Activated CD8-positive, alpha-beta memory T cell treated with anti-CD3 and anti-CD28 coated beads, Interleukin-2, amount 50 U/mL, for 24 hours (primary cell): Measurements from ENCODE around the gene PTPRN2.

Source experiments
- DNase-seq: peaks from one replicate; pipeline ENCODE4 v3.0.0-alpha.2; 2020; ENCODE audit errors: extremely low read depth

Gene PTPRN2

DNA sequence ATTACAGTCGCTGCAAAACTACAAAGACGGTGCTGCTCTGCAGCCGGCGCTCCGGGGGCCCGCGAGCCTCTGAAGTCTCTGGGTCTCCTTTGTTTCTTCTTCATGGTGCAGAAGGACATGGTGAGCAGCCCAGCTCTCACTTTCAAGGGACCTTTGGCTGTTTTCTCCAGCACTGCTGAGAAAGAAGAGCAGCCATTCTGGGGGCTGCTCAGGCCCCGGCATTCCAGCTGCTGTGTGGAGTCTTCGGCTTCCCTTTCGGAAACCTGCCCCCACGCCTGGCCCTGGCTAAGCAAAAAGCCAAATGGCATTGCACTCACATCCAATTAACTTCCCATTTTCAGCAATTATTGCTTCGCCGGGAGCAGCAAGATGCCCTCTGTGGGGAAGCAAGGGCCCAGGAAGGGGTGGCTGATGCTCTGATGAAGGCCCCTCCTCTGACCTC lies 555.7 kb downstream of the PTPRN2 start:
- no peak for DNase-seq

DNA sequence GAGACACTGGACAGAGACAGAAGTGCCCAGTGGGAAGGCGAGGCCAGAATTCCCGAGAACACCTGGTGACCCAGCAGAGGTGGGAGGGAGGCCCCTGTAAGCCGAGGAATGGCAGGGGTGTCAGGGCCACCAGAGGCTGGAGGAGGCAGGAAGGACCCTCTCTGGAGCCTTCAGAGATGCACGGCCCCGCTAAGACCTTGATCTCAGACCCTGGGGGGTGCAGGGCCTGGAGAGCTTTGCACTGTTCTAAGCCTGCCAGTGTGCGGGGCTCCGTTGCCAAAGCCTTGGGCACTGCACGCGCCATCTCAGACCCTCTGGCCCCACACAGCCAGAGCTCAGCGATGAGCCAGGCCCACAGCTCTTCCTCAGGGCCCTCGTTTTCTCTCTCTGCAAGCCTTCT lies 557.1 kb downstream of the PTPRN2 start:
- no peak for DNase-seq

DNA sequence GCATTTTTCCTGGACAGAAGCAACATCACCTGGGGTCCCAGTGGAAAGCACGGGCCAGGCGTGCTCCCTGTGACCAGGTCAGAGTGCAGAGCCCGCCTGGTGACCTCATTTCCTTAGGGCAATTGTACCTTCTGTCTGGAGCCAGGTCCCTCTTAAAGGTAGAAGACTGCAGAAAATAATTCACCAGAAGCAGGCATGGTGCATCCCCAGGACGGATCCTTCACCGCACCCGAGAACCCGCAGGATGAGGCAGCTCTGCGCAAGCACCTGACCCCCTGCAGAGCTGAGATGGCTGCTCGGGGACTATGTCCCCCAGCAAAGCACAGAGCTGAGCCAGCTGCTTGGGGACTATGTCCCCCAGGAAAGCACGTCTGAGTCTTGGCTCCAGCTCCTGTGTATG lies 557.6 kb downstream of the PTPRN2 start:
- no peak for DNase-seq

DNA sequence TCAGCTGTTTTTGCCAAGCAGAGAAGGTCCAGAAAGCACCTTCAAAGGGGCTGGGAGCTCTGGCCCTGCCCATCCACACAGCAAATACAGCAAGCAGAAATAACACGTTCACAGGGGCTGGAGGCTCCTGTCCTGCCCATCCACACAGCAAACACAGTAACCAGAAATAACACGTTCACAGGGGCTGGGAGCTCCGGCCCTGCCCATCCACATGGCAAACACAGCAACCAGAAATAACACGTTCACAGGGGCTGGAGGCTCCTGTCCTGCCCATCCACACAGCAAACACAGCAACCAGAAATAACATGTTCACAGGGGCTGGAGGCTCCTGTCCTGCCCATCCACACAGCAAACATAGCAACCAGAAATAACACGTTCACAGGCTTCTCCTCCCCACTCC lies 558.1 kb downstream of the PTPRN2 start:
- DNase-seq, result no peak

DNA sequence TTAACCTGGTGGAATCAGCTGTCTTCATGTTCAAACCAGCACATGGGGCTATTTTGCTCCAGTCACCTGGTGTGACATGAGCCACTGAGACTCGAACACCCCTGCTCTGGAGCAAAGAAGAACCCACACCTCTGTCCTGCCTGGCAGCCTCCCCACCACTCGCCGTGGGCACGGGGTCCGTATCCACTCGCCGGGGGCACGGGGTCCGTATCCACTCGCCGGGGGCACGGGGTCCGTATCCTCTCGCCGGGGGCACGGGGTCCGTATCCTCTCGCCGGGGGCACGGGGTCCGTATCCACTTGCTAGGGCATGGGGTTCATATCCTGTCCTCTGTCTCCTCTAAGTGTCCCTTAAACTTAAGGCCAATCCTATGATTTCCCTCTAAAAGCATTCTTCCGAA lies 558.7 kb downstream of the PTPRN2 start:
- no peak for DNase-seq

DNA sequence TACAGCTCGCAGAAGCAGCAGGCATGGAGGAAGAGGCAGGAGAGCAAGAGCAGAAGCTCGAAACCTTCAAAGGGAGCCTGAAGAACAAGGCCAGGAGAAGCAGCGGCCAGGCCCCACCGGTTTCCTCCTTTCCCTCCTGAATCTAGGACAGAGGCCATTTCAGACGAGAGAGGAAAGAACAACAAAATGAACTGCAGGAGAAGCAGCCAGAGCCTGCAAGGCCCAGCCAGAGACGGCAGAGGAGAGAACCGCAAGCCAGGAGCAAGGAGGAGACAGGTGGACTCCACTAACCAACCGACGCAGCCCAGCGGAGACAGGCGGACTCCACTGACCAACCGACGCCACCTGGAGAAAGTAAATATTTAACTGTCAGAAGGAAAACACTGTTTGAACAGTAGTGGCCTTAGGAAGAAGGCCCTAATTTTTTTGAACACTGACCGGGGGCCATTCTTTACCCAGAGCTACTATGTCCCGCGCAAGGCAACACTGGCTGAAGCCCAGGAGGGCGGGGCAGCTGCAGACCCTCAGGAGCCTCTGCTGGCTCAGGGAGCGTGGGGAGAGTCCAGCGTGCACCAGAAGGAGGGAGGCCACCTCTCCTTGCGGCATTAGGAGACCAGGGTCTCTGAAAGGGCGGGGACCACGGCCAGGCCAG lies 559.2 kb downstream of the PTPRN2 start:
- no peak for DNase-seq

DNA sequence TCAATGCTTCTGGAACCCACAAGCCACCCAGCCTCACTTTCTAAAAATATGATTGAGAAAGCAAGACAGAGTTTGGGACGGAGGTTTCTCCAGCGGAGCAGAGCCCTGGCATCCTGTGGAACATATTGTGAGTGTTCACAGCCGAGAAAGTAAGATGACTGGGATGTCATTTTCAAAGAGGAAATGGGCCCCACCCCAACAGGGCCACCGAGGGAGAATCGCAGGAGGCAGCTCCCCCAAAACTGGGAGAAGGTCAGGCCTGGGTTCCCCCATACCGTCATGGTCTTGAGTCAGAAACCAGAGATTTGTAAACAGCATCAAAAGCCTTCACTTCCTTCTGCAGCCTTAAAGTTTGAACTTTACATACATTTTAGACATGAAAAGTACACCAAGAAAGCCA lies 560.0 kb downstream of the PTPRN2 start:
- no peak for DNase-seq

DNA sequence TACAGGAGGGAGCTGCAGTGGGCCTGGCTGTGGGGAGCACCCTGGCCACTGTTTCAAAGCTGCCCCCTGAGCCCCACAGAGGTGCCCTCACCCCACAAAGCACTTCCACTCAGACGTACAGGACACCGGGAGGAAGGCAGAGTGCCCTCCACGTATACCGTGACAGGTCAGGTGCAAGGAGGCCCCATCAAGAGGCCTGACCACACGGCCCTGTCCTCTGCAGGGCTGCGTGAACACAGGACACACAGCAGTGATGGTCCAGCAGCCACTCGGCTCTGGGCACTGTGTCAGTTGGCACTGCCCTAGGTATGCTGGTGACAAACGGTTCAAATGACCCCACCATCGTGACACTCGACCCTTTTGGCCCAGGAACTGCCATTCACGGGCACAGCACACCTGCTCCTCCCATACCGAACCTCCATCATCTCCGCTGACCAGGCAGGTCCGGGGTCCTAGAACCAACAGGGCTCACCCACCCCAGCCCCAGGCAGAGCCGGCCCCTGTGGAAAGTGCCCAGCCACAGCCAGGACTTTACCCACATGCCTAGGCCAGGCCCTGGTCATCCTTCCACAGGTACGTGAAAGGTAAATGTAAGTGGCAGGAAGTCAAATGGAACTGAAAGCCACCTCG lies 560.9 kb downstream of the PTPRN2 start:
- no peak for DNase-seq

DNA sequence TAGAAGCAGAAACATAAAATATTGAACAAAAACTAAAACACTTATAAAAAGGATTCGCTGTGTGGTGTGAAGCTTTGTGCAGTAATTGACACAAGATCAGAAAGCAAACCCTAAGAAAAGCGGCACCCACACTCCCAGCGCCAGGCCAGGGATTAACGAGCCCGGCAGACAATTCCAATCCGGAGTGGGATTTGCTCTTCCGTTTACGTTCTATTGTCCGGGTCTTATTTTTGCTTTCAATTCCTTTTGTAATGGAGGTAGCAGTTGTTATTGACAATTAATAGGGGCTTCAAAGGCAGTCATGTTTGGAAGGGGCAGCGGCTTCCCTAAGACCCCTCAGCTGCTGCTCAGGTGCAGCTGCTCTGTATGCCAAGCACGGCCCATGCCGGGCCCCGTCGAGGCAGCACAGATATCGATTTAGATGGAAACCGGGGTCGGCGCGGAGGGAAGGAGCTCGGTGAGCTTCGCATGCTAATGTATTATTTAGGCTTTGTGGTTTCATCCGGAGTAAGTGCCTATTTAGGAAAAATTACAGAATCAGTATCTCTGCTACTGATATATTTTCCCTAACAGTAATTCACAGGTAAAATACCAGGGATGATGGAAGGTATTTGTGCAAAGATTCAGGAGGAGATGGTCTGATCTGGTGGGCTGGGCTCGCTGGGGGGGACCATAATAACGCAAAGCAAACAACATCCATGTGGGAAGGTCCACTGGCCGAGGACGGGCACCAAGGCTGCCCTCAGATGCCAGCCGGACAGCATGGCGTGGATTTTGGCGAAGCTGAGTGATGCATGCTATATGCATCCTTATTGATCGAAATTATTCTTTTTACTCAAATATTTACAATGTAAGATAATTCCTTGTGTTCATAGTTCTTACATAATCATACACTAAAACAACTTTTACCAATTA lies 561.7 kb downstream of the PTPRN2 start:
- DNase-seq, result no peak

DNA sequence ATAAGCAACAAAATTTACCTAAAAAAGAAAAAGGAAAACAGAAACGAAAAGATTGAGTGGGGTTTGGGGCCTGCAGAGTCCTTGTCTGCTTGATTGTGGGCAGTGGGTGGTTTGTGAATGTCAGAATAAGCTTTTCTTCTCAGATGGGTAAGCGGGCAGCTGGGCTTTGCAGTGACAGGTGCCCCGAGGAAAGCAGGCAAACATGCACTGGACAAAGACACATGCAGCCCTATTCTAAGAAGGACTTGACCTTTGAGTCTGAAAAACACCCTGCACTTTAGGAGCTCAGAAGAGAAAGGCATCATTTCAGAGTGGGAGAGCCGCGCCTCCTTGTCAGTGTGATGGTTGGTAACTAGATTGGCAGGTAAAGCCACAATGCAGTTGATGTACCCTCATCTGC lies 562.7 kb downstream of the PTPRN2 start:
- no peak for DNase-seq

DNA sequence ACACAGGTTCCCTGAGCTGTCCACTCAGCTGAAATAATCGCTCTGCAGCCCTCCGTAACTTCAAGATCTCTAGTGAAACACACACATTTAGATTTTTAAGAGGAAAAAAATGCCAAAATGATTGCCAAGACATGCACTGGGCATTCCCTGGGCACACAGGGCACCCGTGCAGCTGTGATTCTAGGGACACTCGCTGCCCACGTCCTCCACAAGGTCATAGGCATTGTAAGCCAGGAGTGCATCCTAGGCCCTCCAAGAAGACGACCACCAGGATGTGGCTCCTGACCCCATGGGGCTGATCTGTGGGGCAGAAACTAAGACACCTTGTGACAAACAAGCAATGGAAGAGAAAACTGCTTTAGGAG lies 563.3 kb downstream of the PTPRN2 start:
- DNase-seq, result no peak

DNA sequence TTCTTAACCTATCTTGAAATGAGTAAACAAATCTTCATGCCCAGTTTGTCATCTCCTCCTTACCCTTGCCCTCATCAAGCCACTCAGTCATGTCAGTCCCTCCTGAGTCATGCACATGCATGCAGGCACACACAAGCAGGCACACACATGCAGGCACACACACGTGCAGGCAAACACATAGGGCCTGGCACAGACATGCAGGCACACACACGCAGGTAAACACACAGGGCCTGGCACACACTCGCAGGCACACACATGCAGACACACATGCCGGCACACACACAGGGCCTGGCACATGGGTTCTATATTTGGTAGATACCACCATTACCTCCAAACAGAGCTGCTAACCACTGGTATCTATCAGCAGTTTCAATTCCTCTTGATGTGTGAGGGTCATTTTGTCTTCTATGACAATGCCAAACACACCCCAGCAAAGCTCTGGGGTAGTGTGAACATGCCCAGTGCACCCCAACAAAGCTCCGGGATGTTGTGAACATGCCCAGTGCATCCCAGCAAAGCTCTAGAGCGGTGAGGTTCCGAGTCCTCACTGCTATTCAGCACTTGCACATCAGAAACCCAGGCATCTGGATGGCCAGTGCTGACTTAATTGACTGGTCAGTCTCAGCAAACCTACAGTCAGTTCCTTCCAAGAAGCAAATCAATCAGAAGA lies 563.8 kb downstream of the PTPRN2 start:
- no peak for DNase-seq

DNA sequence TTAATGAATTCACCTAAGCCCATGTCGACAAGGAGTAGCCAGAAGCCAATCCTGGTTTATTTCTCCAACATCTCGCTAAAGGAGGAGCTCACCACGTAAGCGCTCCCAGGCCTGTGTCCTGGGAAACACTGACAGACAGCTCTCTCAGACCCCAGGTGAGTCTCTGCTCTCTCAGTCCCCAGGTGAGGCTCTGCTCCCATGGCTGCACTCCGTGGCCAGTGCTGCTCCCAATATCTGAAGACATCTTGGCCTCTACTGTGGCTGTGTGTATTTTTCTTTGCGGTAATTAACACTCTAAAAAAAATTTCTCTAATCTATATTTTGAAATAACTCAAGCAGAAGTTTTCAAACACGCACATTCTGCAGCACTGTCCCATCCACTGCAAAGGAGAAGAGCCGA lies 564.5 kb downstream of the PTPRN2 start:
- DNase-seq, result no peak

DNA sequence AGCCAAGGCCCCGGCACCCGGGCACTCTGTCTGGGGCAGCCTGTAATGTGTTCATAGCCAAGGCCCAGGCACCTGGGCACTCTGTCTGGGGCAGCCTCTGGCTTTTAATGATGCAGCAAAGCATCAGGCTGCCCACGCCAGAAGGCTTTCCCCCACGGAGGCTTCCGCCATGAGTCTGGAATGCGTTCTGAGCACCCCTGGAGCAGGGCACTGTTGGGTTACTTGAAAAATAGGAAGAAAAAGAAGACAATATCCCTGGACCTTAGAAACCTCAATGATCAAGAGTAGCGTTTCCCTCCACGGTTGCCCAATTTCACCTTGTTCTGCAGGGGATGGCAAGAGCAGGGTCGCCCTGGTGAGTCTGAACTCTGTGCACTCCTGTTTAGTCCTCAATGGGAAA lies 565.0 kb downstream of the PTPRN2 start:
- no peak for DNase-seq

DNA sequence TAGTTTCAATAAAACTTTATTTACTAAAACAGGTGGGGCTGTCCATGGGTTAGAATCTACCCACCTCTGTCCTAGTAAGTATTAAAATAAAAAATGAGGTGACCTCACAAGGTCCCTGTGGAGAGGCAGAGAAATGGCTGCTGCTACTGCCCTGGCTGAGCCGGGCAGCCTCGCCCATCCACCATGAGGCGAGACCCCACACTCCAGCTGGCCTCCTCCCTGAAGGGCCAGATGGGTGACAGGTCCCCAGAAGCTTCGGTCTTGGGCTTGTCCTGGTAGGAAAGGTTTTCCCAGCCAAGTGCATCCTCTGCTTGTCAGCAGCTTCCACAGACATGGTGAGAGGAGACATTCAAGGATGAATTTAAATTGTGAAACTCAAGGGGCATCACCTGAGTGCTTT lies 565.8 kb downstream of the PTPRN2 start:
- DNase-seq, result no peak

DNA sequence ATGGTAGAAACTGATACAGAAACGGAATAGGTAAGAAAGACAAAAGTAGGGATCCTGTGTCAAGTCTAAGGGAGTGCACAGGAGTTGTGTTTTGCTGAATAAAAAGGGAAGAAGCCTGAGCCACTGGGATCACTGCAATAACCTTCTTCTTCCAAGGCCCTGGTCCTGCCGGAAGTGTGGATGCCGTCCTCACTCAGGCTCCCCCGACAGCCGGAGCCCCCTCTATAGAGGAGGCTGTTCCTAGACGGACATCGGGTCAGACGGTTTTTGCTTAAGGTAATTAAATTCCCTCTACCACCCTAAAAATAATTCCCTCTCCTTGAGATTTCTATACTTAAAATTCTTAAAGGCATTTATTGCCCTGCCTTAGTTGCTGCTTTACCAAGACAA lies 566.9 kb downstream of the PTPRN2 start:
- no peak for DNase-seq

DNA sequence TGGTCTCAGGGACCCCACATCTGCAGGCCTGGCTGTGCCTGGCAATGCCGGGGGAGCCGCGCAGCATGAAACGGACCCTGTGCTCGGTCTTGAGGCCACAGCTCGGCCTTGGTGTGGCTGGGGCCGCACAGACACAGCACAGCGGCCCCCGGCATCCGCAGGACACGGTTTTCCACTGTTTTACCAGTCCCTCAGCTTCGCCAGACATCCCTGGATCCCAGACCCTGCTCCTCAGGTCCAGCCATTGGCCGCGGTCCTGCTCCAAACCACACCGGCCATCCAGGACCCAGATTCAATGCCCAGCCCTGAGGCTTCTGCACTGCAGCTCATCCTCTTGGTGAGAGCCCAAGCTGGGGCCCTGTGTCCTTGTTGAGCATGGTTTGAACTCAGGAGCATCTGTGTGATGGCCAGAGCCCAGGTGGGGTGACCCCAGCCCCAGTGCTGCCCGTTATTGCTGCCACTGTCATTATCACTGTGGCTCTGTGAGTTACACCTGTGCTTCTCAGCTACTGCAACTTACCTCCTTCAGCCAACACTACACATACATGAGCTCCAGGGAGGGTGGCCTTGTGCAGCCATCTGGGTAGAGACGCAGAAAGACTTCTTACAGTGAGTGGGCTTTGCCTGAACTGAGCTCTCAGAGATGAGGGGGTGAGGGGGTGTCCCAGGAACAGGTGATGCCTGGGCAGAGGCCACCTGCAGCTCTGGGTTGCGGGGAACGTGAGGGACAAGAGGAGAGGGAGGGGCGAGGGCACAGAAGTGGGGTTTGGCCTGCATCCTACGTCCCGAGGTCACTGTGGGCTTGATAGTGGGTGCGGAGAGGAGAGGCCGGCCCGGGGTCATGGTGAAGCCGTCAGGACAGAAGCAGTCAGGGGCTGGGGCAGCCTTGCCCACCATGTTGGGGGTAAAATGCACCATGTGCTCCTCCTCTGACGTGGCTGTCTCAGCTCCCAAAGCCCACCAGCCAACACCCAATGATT lies 567.6 kb downstream of the PTPRN2 start:
- DNase-seq, result no peak

DNA sequence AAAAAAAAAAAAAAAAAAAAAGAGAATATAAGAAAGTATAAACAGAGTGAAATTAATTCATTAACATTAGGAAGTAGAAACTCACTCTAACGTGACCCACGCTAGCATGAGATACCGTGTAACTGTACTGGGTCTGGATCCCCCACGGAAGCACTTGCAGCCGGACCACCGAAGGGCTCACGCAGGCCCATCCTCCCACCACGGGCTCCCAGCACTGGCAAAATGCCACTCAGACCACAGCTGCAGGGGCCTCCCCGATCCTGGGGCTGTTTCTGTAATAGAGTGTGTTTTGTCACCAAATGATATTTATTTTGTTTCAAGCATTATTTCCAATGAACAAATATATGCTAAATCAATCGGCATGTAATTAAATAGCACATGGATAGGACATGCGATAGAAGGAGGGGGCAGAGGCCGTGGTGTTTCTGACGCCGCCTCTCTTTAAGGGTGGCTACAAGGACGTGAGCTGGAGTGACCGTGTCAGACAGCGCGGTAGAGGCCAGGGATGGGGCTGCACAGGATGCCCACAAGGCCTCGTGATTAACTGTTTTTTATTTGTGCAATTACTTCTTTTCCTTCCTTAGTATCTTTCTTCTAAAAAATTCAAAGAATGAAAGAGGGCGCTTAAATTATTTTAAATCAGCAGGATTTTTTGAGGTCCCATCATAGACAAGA lies 568.5 kb downstream of the PTPRN2 start:
- DNase-seq, result no peak

DNA sequence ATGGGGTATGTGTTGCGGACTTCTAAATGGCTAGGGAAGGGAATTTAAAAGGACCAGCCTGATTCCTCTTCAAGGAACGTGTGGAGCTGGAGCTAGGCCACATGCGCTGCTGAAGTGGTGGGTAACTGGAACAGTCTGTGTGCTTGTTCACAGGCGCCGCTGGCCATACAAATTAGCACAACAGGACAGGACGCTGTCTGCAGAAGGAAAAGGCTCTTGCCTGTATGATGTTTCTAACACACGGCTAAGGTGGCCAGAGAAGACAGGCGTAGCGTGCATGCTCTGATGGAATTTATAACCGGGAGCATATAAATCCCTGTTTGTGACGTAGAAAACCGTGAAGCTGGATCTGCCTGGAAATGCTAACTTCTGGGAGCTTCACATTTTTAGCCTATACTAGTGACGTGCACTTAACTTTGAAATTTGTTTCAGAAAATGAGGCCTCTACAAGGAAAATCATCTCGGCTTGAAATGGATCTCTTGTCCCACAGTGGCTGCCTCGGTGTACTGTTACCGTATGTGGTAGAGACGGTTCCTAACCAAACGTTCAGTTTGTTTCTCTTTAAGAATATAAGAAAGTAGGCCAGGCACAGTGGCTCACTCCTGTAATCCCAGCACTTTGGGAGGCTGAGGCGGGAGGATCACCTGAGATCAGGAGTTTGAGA lies 569.4 kb downstream of the PTPRN2 start:
- no peak for DNase-seq
